ENCODE measurements around the gene WDFY4. TPM values are rescaled to one million over a fixed set of nuclear protein-coding genes. Genes with fewer than 3 reads are reported as not detected.

Gene WDFY4
- total RNA-seq, 1 experiment from 2014 or later = 0.23 TPM

DNA sequence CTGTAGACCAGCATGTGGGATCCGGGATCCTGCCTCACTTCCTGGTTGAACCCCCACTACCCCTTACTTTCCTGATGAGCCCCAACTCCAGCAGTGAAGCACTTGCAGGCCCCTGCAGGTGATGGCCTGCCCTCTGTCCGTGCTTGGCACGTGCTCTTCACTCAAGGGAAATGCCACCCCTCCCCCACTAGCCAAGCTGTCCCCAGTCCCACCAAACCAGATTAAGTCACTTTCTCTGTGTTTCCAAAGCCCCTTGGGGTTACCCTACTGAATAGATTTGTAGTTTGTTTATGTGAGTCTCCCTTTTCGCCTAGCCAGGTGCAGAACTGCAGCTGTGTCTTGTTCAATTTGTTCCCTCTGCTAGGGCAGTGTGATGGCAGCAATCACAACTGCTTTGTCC, 121.7 kb downstream of the WDFY4 start:
- Histone ChIP-seq H3K9me3 (ENCODE audit: control insufficient read depth, insufficient read depth, low read depth, low read length) (no peaks in the 10 kb centered on the region), H3K27ac (ENCODE audit: low read length) (no peak overlapping the region), H3K4me1 (ENCODE audit: control insufficient read depth, insufficient read depth, low read length) (no peaks in the 10 kb centered on the region), H3K27me3 (ENCODE audit: control insufficient read depth, insufficient read depth, low read length) (no peaks in the 10 kb centered on the region; the same call in 1 of the 2 replicates), H3K4me3 (ENCODE audit: low read depth in 2 of 2, low read length in 2 of 2) (no peak overlapping the region), H3K36me3 (ENCODE audit: control insufficient read depth, insufficient read depth, low read length) (no peaks in the 10 kb centered on the region)
- BruUV-seq (replicated peaks) = no TSS peak
- ChIA-PET POLR2A (no interaction called here), CTCF (no interaction called here)
- in situ Hi-C loops (cut with HindIII; ENCODE audit: low pct_unique_long_range_greater_than_20kb, low sequenced_read_pairs) (no loop called here), intact Hi-C loops (cut with micrococcal nuclease; ENCODE audit: unreplicated experiment) (no loop called here)
- no peak for DNase-seq (ENCODE audit: low read depth, low spot score)
- no peak for TF ChIP-seq POLR2AphosphoS5 (IDR thresholded peaks at IDR 0.05; ENCODE audit: low read depth, low read length)
- no peak for ATAC-seq

- no peaks in the 10 kb centered on the region for H3K36me3 ChIP-seq (ENCODE audit: control insufficient read depth, insufficient read depth, low read length)
- ATAC-seq (no peak), DNase-seq (ENCODE audit: low read depth, low spot score) (no peak)
- in situ Hi-C loops (cut with HindIII; ENCODE audit: low pct_unique_long_range_greater_than_20kb, low sequenced_read_pairs) = no loop called here
- ChIA-PET CTCF (no interaction called here), POLR2A (no interaction called here)
- TF ChIP-seq REST (IDR thresholded peaks at IDR 0.05; ENCODE audit: insufficient read depth in 1 of 2, low read depth in 2 of 2, low read length in 1 of 2) = no peak
- no peak for TF ChIP-seq SIN3A (IDR thresholded peaks at IDR 0.05; ENCODE audit: borderline replicate concordance, insufficient read depth, low read depth, low read length)
- TF ChIP-seq, protein P1, sequence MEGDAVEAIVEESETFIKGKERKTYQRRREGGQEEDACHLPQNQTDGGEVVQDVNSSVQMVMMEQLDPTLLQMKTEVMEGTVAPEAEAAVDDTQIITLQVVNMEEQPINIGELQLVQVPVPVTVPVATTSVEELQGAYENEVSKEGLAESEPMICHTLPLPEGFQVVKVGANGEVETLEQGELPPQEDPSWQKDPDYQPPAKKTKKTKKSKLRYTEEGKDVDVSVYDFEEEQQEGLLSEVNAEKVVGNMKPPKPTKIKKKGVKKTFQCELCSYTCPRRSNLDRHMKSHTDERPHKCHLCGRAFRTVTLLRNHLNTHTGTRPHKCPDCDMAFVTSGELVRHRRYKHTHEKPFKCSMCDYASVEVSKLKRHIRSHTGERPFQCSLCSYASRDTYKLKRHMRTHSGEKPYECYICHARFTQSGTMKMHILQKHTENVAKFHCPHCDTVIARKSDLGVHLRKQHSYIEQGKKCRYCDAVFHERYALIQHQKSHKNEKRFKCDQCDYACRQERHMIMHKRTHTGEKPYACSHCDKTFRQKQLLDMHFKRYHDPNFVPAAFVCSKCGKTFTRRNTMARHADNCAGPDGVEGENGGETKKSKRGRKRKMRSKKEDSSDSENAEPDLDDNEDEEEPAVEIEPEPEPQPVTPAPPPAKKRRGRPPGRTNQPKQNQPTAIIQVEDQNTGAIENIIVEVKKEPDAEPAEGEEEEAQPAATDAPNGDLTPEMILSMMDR (IDR thresholded peaks at IDR 0.05) = no peak
- TF ChIP-seq POLR2AphosphoS5 (IDR thresholded peaks at IDR 0.05; ENCODE audit: low read depth, low read length) = no peak
- TF ChIP-seq TCF7L2 (IDR thresholded peaks at IDR 0.05; ENCODE audit: low read depth, low read length) = no peak
- H3K27me3 ChIP-seq (ENCODE audit: control insufficient read depth, insufficient read depth, low read length) = peaks cover under 1% of the 10 kb centered on the region
- intact Hi-C loops (cut with micrococcal nuclease; ENCODE audit: unreplicated experiment) = no loop called here
- no TSS peak for BruUV-seq (replicated peaks)
- no peak overlapping the region for H3K4me3 ChIP-seq (ENCODE audit: low read depth in 2 of 2, low read length in 2 of 2)
- H3K4me1 ChIP-seq (ENCODE audit: control insufficient read depth, insufficient read depth, low read length) = no peaks in the 10 kb centered on the region
- H3K27ac ChIP-seq (ENCODE audit: low read length) = no peak overlapping the region
- no peaks in the 10 kb centered on the region for H3K9me3 ChIP-seq (ENCODE audit: control insufficient read depth, insufficient read depth, low read depth, low read length)
Measured at GRCh38 chr10:48807791-48808470, 123.3 kb downstream of the WDFY4 start.

- H3K27me3 ChIP-seq (ENCODE audit: control insufficient read depth, insufficient read depth, low read length) = peaks cover 5% of the 10 kb centered on the region
- in situ Hi-C loops (cut with HindIII; ENCODE audit: low pct_unique_long_range_greater_than_20kb, low sequenced_read_pairs) (no loop called here), intact Hi-C loops (cut with micrococcal nuclease; ENCODE audit: unreplicated experiment) (no loop called here)
- no peaks in the 10 kb centered on the region for H3K9me3 ChIP-seq (ENCODE audit: control insufficient read depth, insufficient read depth, low read depth, low read length)
- no peak overlapping the region for H3K27ac ChIP-seq (ENCODE audit: low read length)
- ATAC-seq (no peak), DNase-seq (ENCODE audit: low read depth, low spot score) (no peak)
- no peaks in the 10 kb centered on the region for H3K4me1 ChIP-seq (ENCODE audit: control insufficient read depth, insufficient read depth, low read length)
- no TSS peak for BruUV-seq (replicated peaks)
- H3K4me3 ChIP-seq (ENCODE audit: low read depth in 2 of 2, low read length in 2 of 2) = no peak overlapping the region
- POLR2A ChIA-PET = no interaction called here
- H3K36me3 ChIP-seq (ENCODE audit: control insufficient read depth, insufficient read depth, low read length) = no peaks in the 10 kb centered on the region
- no peak for TF ChIP-seq SIN3A (IDR thresholded peaks at IDR 0.05; ENCODE audit: borderline replicate concordance, insufficient read depth, low read depth, low read length)
- no peak for TF ChIP-seq POLR2AphosphoS5 (IDR thresholded peaks at IDR 0.05; ENCODE audit: low read depth, low read length)
- no peak for TF ChIP-seq TCF7L2 (IDR thresholded peaks at IDR 0.05; ENCODE audit: low read depth, low read length)
- TF ChIP-seq, protein P1 (IDR thresholded peaks at IDR 0.05) = no peak
- TF ChIP-seq REST (IDR thresholded peaks at IDR 0.05; ENCODE audit: insufficient read depth in 1 of 2, low read depth in 2 of 2, low read length in 1 of 2) = no peak
- CTCF ChIA-PET = no interaction called here
Measured at GRCh38 chr10:48809261-48809660, 124.6 kb downstream of the WDFY4 start.
